ENCODE data around the gene HAGH. TPM values are rescaled to one million over a fixed set of nuclear protein-coding genes. Genes with fewer than 3 reads are reported as not detected.

The HAGH gene
- polyA plus RNA-seq, 1 donor = 55.5 TPM

- H3K27ac ChIP-seq (ENCODE audit: low read length) = no peak overlapping the region
- WGBS (ENCODE audit: insufficient coverage, low lambda C conversion rate) = no CpG with 5 or more reads among the region's 42 CpGs
- no peak overlapping the region for H3K4me3 ChIP-seq (ENCODE audit: low read length)
- H3K4me1 ChIP-seq (ENCODE audit: control insufficient read depth, insufficient read depth, low read length) = peaks cover 12% of the 10 kb centered on the region
- H3K9me3 ChIP-seq (ENCODE audit: control insufficient read depth, low read depth, low read length) = peaks cover 8% of the 10 kb centered on the region
- DNase-seq = no peak
- H3K27me3 ChIP-seq (ENCODE audit: control insufficient read depth, insufficient read depth, low read length) = no peaks in the 10 kb centered on the region
- H3K36me3 ChIP-seq (ENCODE audit: control insufficient read depth, insufficient read depth, low read length) = peaks cover 74% of the 10 kb centered on the region
Observed at GRCh38 chr16:1767116-1767994, 59.3 kb downstream of the HAGH start.

- DNase-seq = no peak
- H3K4me3 ChIP-seq (ENCODE audit: low read length) = no peak overlapping the region
- H3K27ac ChIP-seq (ENCODE audit: low read length) = no peak overlapping the region
- peaks cover 8% of the 10 kb centered on the region for H3K9me3 ChIP-seq (ENCODE audit: control insufficient read depth, low read depth, low read length)
- peaks cover 80% of the 10 kb centered on the region for H3K36me3 ChIP-seq (ENCODE audit: control insufficient read depth, insufficient read depth, low read length)
- peaks cover 6% of the 10 kb centered on the region for H3K4me1 ChIP-seq (ENCODE audit: control insufficient read depth, insufficient read depth, low read length)
- WGBS (ENCODE audit: insufficient coverage, low lambda C conversion rate) = no CpG with 5 or more reads among the region's 18 CpGs
- no peaks in the 10 kb centered on the region for H3K27me3 ChIP-seq (ENCODE audit: control insufficient read depth, insufficient read depth, low read length)
Observed at GRCh38 chr16:1766701-1767100, 59.9 kb downstream of the HAGH start.

- peaks cover 5% of the 10 kb centered on the region for H3K4me1 ChIP-seq (ENCODE audit: control insufficient read depth, insufficient read depth, low read length)
- no peaks in the 10 kb centered on the region for H3K27me3 ChIP-seq (ENCODE audit: control insufficient read depth, insufficient read depth, low read length)
- no peak overlapping the region for H3K4me3 ChIP-seq (ENCODE audit: low read length)
- DNase-seq = no peak
- H3K27ac ChIP-seq (ENCODE audit: low read length) = no peak overlapping the region
- H3K9me3 ChIP-seq (ENCODE audit: control insufficient read depth, low read depth, low read length) = peaks cover 8% of the 10 kb centered on the region
- H3K36me3 ChIP-seq (ENCODE audit: control insufficient read depth, insufficient read depth, low read length) = peaks cover 80% of the 10 kb centered on the region
- no CpG with 5 or more reads among the region's 19 CpGs for WGBS (ENCODE audit: insufficient coverage, low lambda C conversion rate)
Observed at GRCh38 chr16:1766231-1766630, 60.4 kb downstream of the HAGH start.

GRCh38 chr16:1765826-1766225 lies 60.8 kb downstream of the HAGH start:
- no CpG with 5 or more reads among the region's 22 CpGs for WGBS (ENCODE audit: insufficient coverage, low lambda C conversion rate)
- H3K4me3 ChIP-seq (ENCODE audit: low read length) = no peak overlapping the region
- no peaks in the 10 kb centered on the region for H3K27me3 ChIP-seq (ENCODE audit: control insufficient read depth, insufficient read depth, low read length)
- peaks cover 8% of the 10 kb centered on the region for H3K9me3 ChIP-seq (ENCODE audit: control insufficient read depth, low read depth, low read length)
- H3K4me1 ChIP-seq (ENCODE audit: control insufficient read depth, insufficient read depth, low read length) = peaks cover 5% of the 10 kb centered on the region
- peaks cover 82% of the 10 kb centered on the region for H3K36me3 ChIP-seq (ENCODE audit: control insufficient read depth, insufficient read depth, low read length)
- DNase-seq = no peak
- H3K27ac ChIP-seq (ENCODE audit: low read length) = no peak overlapping the region

- no peaks in the 10 kb centered on the region for H3K27me3 ChIP-seq (ENCODE audit: control insufficient read depth, insufficient read depth, low read length)
- DNase-seq = no peak
- H3K27ac ChIP-seq (ENCODE audit: low read length) = no peak overlapping the region
- no CpG with 5 or more reads among the region's 21 CpGs for WGBS (ENCODE audit: insufficient coverage, low lambda C conversion rate)
- peaks cover 8% of the 10 kb centered on the region for H3K9me3 ChIP-seq (ENCODE audit: control insufficient read depth, low read depth, low read length)
- no peak overlapping the region for H3K4me3 ChIP-seq (ENCODE audit: low read length)
- H3K4me1 ChIP-seq (ENCODE audit: control insufficient read depth, insufficient read depth, low read length) = no peaks in the 10 kb centered on the region
- peaks cover 80% of the 10 kb centered on the region for H3K36me3 ChIP-seq (ENCODE audit: control insufficient read depth, insufficient read depth, low read length)
Observed at GRCh38 chr16:1764971-1765370, 61.7 kb downstream of the HAGH start.

GRCh38 chr16:1763521-1764511 lies 62.8 kb downstream of the HAGH start:
- no peaks in the 10 kb centered on the region for H3K4me1 ChIP-seq (ENCODE audit: control insufficient read depth, insufficient read depth, low read length)
- no CpG with 5 or more reads among the region's 81 CpGs for WGBS (ENCODE audit: insufficient coverage, low lambda C conversion rate)
- no peak overlapping the region for H3K4me3 ChIP-seq (ENCODE audit: low read length)
- DNase-seq = no peak
- no peak overlapping the region for H3K27ac ChIP-seq (ENCODE audit: low read length)
- peaks cover 9% of the 10 kb centered on the region for H3K9me3 ChIP-seq (ENCODE audit: control insufficient read depth, low read depth, low read length)
- peaks cover 74% of the 10 kb centered on the region for H3K36me3 ChIP-seq (ENCODE audit: control insufficient read depth, insufficient read depth, low read length)
- H3K27me3 ChIP-seq (ENCODE audit: control insufficient read depth, insufficient read depth, low read length) = no peaks in the 10 kb centered on the region

- H3K4me3 ChIP-seq (ENCODE audit: low read length) = no peak overlapping the region
- H3K9me3 ChIP-seq (ENCODE audit: control insufficient read depth, low read depth, low read length) = peaks cover 9% of the 10 kb centered on the region
- whole genome bisulfite sequencing (ENCODE audit: insufficient coverage, low lambda C conversion rate) = no CpG with 5 or more reads among the region's 24 CpGs
- H3K36me3 ChIP-seq (ENCODE audit: control insufficient read depth, insufficient read depth, low read length) = peaks cover 68% of the 10 kb centered on the region
- no peak overlapping the region for H3K27ac ChIP-seq (ENCODE audit: low read length)
- H3K4me1 ChIP-seq (ENCODE audit: control insufficient read depth, insufficient read depth, low read length) = peaks cover 5% of the 10 kb centered on the region
- H3K27me3 ChIP-seq (ENCODE audit: control insufficient read depth, insufficient read depth, low read length) = no peaks in the 10 kb centered on the region
- DNase-seq = no peak
Observed at GRCh38 chr16:1762879-1763520, 63.6 kb downstream of the HAGH start.

GRCh38 chr16:1762196-1762878 lies 64.3 kb downstream of the HAGH start:
- peaks cover 61% of the 10 kb centered on the region for H3K36me3 ChIP-seq (ENCODE audit: control insufficient read depth, insufficient read depth, low read length)
- H3K9me3 ChIP-seq (ENCODE audit: control insufficient read depth, low read depth, low read length) = peaks cover 9% of the 10 kb centered on the region
- no peak overlapping the region for H3K27ac ChIP-seq (ENCODE audit: low read length)
- DNase-seq = no peak
- no CpG with 5 or more reads among the region's 30 CpGs for WGBS (ENCODE audit: insufficient coverage, low lambda C conversion rate)
- peaks cover 11% of the 10 kb centered on the region for H3K4me1 ChIP-seq (ENCODE audit: control insufficient read depth, insufficient read depth, low read length)
- H3K27me3 ChIP-seq (ENCODE audit: control insufficient read depth, insufficient read depth, low read length) = no peaks in the 10 kb centered on the region
- no peak overlapping the region for H3K4me3 ChIP-seq (ENCODE audit: low read length)

GRCh38 chr16:1761751-1762150 lies 64.9 kb downstream of the HAGH start:
- H3K4me3 ChIP-seq (ENCODE audit: low read length) = no peak overlapping the region
- H3K27ac ChIP-seq (ENCODE audit: low read length) = no peak overlapping the region
- peaks cover 56% of the 10 kb centered on the region for H3K36me3 ChIP-seq (ENCODE audit: control insufficient read depth, insufficient read depth, low read length)
- H3K27me3 ChIP-seq (ENCODE audit: control insufficient read depth, insufficient read depth, low read length) = no peaks in the 10 kb centered on the region
- no peak for DNase-seq
- no CpG with 5 or more reads among the region's 15 CpGs for WGBS (ENCODE audit: insufficient coverage, low lambda C conversion rate)
- H3K4me1 ChIP-seq (ENCODE audit: control insufficient read depth, insufficient read depth, low read length) = peaks cover 12% of the 10 kb centered on the region
- peaks cover 9% of the 10 kb centered on the region for H3K9me3 ChIP-seq (ENCODE audit: control insufficient read depth, low read depth, low read length)
